ENCODE results near the gene NFATC1.
"Not testable (repeated sequence)": the region's sequence is repeated elsewhere in the genome, so short reads cannot be mapped to it uniquely, and the experiment has no call there.

NFATC1 gene

GRCh38 chr18:79373736-79374135 is 22.0 kb upstream of the NFATC1 start:
- Histone ChIP-seq H4K20me1 (ENCODE audit: control insufficient read depth, insufficient read depth, low read depth, low read length) (no peaks in the 10 kb centered on the region), H3K9me2 (replicated peaks; ENCODE audit: control insufficient read depth, low read length) (no peaks in the 10 kb centered on the region), H3K36me3 (ENCODE audit: control insufficient read depth, low read length) (no peaks in the 10 kb centered on the region), H3K27ac (ENCODE audit: low read depth, low read length) (no peak overlapping the region), H3K9me3 (ENCODE audit: control insufficient read depth, insufficient read depth, low read length) (no peaks in the 10 kb centered on the region), H3K4me2 (ENCODE audit: low read length) (no peak overlapping the region), H3K79me2 (ENCODE audit: control insufficient read depth, low read length) (no peaks in the 10 kb centered on the region), H3K4me3 (ENCODE audit: low read length) (no peak overlapping the region), H3F3A (ENCODE audit: control insufficient read depth, insufficient read depth) (no peaks in the 10 kb centered on the region), H3K4me1 (ENCODE audit: control insufficient read depth, low read length) (peaks cover 8% of the 10 kb centered on the region), H3K27me3 (ENCODE audit: control insufficient read depth, low read length) (no peaks in the 10 kb centered on the region)
- TF ChIP-seq EZH2phosphoT487 (IDR thresholded peaks at IDR 0.05; ENCODE audit: borderline replicate concordance, low read length): no peak
- TF ChIP-seq, protein P1, sequence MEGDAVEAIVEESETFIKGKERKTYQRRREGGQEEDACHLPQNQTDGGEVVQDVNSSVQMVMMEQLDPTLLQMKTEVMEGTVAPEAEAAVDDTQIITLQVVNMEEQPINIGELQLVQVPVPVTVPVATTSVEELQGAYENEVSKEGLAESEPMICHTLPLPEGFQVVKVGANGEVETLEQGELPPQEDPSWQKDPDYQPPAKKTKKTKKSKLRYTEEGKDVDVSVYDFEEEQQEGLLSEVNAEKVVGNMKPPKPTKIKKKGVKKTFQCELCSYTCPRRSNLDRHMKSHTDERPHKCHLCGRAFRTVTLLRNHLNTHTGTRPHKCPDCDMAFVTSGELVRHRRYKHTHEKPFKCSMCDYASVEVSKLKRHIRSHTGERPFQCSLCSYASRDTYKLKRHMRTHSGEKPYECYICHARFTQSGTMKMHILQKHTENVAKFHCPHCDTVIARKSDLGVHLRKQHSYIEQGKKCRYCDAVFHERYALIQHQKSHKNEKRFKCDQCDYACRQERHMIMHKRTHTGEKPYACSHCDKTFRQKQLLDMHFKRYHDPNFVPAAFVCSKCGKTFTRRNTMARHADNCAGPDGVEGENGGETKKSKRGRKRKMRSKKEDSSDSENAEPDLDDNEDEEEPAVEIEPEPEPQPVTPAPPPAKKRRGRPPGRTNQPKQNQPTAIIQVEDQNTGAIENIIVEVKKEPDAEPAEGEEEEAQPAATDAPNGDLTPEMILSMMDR (IDR thresholded peaks at IDR 0.05; ENCODE audit: low read depth, low read length, poor library complexity, severe bottlenecking): no peak

DNA sequence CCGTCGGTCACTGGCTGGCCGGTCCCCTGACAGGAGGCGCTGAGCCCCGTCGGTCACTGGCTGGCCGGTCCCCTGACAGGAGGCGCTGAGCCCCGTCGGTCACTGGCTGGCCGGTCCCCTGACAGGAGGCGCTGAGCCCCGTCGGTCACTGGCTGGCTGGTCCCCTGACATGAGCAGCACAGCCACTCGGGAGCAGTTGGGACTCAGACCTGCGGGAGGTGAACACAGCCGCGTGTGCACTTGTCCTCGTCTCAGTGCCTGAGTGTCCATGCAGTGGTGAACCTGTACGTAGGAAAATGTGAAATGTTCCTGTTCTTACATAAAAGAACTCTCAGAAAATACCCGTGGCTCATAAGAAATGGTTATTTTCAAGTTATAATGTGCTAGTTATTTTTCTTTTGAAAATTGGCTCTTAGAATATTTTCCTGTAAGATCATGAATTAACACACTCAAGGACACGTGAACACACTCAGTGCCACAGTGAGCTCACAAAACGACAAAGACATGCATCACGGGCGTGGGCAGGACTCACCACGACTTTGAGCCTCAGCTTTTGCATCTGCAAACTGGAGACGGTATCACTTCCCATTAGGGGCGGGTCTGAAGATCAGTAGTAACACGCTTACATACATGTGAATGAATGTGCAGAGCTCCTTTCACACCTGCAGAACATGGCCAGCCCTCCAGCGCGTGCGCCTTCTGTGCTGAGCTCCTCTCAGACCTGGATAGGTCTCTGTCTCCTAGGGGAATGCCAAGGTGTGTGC is 21.1 kb upstream of the NFATC1 start:
- Histone ChIP-seq H3K4me3 (ENCODE audit: low read length) (no peak overlapping the region), H3K4me2 (ENCODE audit: low read length) (no peak overlapping the region)

GRCh38 chr18:79375441-79376154 is 20.1 kb upstream of the NFATC1 start:
- Histone ChIP-seq H3K4me2 (ENCODE audit: low read length) (no peak overlapping the region), H3K27ac (ENCODE audit: low read depth, low read length) (no peak overlapping the region), H3K4me1 (ENCODE audit: control insufficient read depth, low read length) (peaks cover 11% of the 10 kb centered on the region), H3K9me2 (replicated peaks; ENCODE audit: control insufficient read depth, low read length) (no peaks in the 10 kb centered on the region), H3K36me3 (ENCODE audit: control insufficient read depth, low read length) (no peaks in the 10 kb centered on the region), H3K27me3 (ENCODE audit: control insufficient read depth, low read length) (no peaks in the 10 kb centered on the region), H3F3A (ENCODE audit: control insufficient read depth, insufficient read depth) (no peaks in the 10 kb centered on the region), H4K20me1 (ENCODE audit: control insufficient read depth, insufficient read depth, low read depth, low read length) (no peaks in the 10 kb centered on the region), H3K9me3 (ENCODE audit: control insufficient read depth, insufficient read depth, low read length) (no peaks in the 10 kb centered on the region), H3K4me3 (ENCODE audit: low read length) (no peak overlapping the region), H3K79me2 (ENCODE audit: control insufficient read depth, low read length) (no peaks in the 10 kb centered on the region)
- TF ChIP-seq, protein P1 (IDR thresholded peaks at IDR 0.05; ENCODE audit: low read depth, low read length, poor library complexity, severe bottlenecking): no peak
- TF ChIP-seq EZH2phosphoT487 (IDR thresholded peaks at IDR 0.05; ENCODE audit: borderline replicate concordance, low read length): no peak

More for the DNA sequence above, 21.1 kb upstream of the NFATC1 start:
- H4K20me1 ChIP-seq (ENCODE audit: control insufficient read depth, insufficient read depth, low read depth, low read length): no peaks in the 10 kb centered on the region
- H3K27ac ChIP-seq (ENCODE audit: low read depth, low read length): no peak overlapping the region
- TF ChIP-seq, protein P1 (IDR thresholded peaks at IDR 0.05; ENCODE audit: low read depth, low read length, poor library complexity, severe bottlenecking): no peak
- TF ChIP-seq EZH2phosphoT487 (IDR thresholded peaks at IDR 0.05; ENCODE audit: borderline replicate concordance, low read length): no peak
- H3K9me2 ChIP-seq (replicated peaks; ENCODE audit: control insufficient read depth, low read length): no peaks in the 10 kb centered on the region
- H3K36me3 ChIP-seq (ENCODE audit: control insufficient read depth, low read length): no peaks in the 10 kb centered on the region
- peaks cover 11% of the 10 kb centered on the region for H3K4me1 ChIP-seq (ENCODE audit: control insufficient read depth, low read length)
- H3F3A ChIP-seq (ENCODE audit: control insufficient read depth, insufficient read depth): no peaks in the 10 kb centered on the region
- no peaks in the 10 kb centered on the region for H3K9me3 ChIP-seq (ENCODE audit: control insufficient read depth, insufficient read depth, low read length)
- no peaks in the 10 kb centered on the region for H3K79me2 ChIP-seq (ENCODE audit: control insufficient read depth, low read length)
- H3K27me3 ChIP-seq (ENCODE audit: control insufficient read depth, low read length): no peaks in the 10 kb centered on the region

DNA sequence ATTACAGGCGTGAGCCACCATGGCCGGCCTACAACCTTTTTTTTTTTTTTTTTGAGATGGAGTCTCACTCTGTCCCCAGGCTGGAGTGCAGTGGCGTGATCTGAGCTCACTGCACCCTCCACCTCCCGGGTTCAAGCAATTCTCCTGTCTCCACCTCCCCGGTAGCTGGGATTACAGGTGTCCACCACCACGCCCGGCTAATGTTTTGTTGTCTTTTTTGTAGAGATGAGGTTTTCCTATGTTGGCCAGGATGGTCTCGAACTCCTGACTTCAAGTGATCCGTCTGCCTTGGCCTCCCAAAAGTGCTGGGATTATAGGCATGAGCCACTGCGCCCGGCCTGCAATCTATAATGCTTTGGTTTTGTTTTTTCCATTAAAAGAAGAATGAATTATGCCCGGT is 19.1 kb upstream of the NFATC1 start:
- not testable (repeated sequence) for H4K20me1 ChIP-seq (ENCODE audit: control insufficient read depth, insufficient read depth, low read depth, low read length); H3K79me2 ChIP-seq (ENCODE audit: control insufficient read depth, low read length); H3K9me3 ChIP-seq (ENCODE audit: control insufficient read depth, insufficient read depth, low read length); H3K4me2 ChIP-seq (ENCODE audit: low read length); H3K36me3 ChIP-seq (ENCODE audit: control insufficient read depth, low read length); H3K27ac ChIP-seq (ENCODE audit: low read depth, low read length); H3K4me3 ChIP-seq (ENCODE audit: low read length); H3K27me3 ChIP-seq (ENCODE audit: control insufficient read depth, low read length); H3F3A ChIP-seq (ENCODE audit: control insufficient read depth, insufficient read depth); H3K9me2 ChIP-seq (replicated peaks; ENCODE audit: control insufficient read depth, low read length)
- H3K4me1 ChIP-seq (ENCODE audit: control insufficient read depth, low read length): peaks cover 11% of the 10 kb centered on the region
